GM19238 (cell line): ENCODE results near the gene AEBP2.

Source experiments
- DNase-seq: peaks from one replicate; pipeline ENCODE4 v3.0.0; 2011; ENCODE audit warnings: low spot score; ENCODE audit not compliant: insufficient read length

AEBP2 gene

GRCh38 chr12:19506497-19506896 lies 67.2 kb downstream of the AEBP2 start:
- no peak for DNase-seq

DNA sequence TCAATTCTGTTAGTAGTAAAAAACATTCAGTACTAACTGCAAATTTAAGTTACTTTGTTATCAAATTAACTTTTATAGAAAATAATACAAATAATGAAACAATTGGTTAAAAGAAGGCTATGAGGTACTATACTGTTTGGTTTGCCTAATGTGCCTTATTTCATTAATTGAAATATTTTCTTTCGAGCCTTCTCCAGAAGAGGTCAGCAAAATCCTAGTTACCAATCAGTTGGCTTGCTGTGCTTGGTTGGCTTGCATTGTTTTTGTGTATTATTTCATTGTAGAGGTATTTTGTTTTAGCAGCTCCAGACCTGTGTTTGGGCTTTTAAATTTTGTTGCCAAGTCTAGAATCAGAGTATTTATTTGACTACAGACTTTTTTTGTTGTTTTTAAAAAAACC lies 68.5 kb downstream of the AEBP2 start:
- no peak for DNase-seq

DNA sequence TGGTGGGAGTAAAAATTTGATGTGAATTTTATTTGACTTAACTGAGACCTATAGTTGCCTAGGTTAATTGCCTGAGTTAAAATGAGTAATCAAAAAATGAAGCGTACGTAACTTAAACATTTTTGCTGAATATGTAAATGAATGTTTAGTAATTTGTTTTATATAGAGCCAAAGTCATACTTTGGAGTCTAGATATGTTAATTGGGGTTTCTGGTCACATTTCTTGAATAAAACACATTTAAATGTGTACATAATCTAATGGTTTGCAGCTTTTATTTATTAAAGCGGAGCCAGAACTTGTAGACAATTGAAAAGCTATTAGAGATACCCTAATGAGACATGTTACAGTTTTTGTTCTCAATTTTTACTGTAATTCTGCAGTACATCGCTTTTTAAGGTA lies 71.2 kb downstream of the AEBP2 start:
- DNase-seq, result no peak

DNA sequence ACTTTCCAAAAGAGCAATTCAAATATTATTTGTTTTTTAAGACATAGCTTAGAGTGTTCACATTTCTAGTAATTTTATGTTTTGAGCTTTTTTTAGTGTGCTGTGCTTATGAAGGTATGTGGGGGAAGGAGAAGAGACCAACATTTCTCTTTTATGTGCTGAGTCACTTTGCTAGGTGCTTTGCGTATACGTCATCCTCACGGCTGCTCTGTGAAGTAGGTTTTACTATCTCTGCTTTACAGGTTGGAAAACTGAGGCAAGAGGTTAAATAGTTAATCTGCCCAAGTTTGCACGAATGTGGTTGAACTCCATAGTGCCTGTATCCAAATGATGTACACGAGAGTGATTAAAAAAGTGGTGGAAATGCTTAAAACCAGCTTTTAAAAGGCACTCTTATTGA lies 75.9 kb downstream of the AEBP2 start:
- no peak for DNase-seq

- DNase-seq, result no peak
Measured at GRCh38 chr12:19517583-19517982, 78.3 kb downstream of the AEBP2 start.

DNA sequence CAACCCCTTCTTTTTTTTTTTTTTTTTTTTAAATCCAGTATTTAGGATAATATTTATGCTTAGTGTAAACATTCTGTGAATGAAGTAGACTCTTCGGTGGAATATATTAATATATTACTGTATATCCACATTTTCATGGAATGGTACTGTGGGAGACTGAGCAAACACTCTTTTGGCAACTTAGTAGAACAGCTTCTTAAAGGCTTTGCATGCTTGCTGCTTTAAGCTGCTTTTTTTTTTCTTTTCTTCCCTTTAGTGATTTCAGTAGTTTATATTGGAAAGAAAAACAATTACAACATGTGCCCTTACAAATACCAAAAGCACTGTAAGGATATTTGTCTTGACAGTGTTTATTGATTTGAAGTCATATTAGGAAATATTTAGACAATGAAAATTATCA lies 78.9 kb downstream of the AEBP2 start:
- no peak for DNase-seq

GRCh38 chr12:19520646-19521415 lies 81.5 kb downstream of the AEBP2 start:
- DNase-seq, result no peak

GRCh38 chr12:19525274-19525673 lies 86.0 kb downstream of the AEBP2 start:
- DNase-seq, result no peak

DNA sequence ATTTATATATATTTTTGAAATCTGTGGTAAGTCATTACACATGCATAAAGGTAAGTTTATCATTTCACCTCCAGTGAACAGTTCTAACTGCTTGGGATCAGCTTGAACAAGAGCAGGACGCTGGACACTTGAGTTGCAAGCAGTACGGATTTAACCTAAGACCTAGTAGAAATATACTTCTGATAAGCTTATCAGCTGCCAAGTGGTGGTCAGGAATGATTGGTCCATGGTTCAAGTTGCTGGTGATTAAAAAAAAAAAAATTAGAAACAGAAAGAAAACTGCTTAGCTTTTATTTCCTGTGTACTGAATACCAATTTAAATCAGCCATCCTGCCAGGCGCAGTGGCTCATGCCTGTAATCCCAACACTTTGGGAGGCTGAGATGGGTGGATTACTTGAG lies 88.6 kb downstream of the AEBP2 start:
- DNase-seq, result no peak

GRCh38 chr12:19528750-19529149 lies 89.5 kb downstream of the AEBP2 start:
- no peak for DNase-seq

DNA sequence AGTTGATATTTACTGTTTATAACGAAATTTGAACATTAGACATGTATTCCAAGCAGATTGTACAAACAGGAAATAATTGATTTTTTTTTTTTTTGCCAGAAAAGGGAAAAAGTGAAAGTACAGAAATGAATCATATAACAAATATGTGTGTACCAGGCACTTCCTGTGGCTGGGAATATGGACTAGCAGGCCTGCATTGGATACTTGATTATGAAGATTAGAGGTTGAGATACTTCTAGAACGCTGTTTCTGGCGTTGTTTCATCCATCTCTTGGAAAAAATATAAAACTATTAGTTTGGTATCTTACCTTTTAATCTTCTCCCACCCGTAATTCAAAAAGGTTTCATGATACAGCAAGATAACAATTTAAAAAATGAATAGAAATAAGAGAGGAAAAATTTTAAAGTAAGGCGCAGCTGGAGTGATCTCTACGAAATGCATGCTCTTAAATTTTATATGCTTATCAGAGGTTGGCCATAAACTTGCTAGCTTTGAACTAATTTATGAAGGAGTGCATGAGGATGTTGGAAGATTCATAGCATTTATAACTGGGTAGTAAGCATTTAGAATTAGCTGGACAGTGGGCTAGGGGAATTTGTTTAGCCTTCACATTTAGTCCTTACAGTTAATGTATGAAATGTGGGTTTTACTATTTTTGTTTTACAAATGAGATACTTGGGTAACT lies 90.8 kb downstream of the AEBP2 start:
- no peak for DNase-seq

DNA sequence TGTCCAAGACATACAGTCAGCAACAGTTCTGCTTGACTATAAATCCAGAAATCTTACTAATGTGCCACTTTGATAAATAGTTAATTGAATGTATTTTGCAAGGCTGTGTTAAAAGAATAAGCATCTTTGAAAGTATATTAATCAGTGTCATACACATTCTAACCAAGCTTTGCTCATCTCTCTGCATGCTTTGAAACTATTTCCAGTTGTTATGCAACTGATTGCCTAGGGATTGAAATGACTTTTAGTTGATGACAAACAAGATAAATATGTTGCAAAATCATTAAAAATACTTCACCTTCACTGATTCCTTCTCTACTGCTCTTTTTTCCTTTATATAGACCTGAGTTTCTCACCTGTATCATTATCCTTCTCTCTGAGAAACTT lies 91.3 kb downstream of the AEBP2 start:
- DNase-seq, result no peak

GRCh38 chr12:19533567-19533966 lies 94.3 kb downstream of the AEBP2 start:
- no peak for DNase-seq

- DNase-seq, result no peak
Measured at GRCh38 chr12:19539071-19539470, 99.8 kb downstream of the AEBP2 start.

DNA sequence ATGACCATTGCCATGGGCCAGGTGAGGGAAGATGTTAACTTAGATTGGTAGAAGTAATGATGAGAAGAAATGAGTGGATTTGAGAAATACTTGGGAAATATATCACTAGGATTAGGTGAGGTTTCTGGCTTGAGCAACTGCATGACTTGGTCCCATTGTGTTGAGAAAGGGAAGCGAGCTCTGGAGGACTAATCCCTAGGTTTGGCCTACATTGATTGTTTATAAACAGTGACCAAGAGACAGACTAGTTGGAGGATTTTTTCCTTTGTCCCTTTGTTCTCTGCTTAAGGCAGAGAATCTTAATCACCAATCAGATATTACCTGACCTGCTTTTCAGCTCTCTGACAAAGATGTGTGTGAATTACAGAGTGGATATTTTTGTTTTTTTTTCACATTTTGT lies 100.5 kb downstream of the AEBP2 start:
- no peak for DNase-seq

GRCh38 chr12:19542606-19543005 lies 103.3 kb downstream of the AEBP2 start:
- DNase-seq, result no peak

DNA sequence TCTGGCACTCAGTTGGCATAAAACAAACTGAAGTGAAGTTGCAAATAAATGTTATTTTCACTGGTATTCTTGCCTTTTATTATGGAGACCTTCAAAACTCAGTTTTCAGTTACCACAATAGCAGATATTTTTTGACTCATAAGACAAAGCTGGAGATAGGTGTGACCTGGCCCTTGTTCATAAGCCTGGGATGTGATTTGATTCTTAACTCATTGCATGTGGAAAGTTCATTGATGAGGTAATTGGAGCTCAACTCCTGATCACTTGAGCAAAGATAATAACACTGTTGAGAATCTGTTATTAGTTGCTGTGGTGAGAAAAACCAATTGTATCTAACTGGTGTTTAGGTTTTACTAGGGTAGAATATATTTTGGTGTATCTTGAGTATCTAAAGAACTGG lies 105.1 kb downstream of the AEBP2 start:
- no peak for DNase-seq

- DNase-seq, result no peak
Measured at GRCh38 chr12:19545301-19545700, 106.0 kb downstream of the AEBP2 start.

DNA sequence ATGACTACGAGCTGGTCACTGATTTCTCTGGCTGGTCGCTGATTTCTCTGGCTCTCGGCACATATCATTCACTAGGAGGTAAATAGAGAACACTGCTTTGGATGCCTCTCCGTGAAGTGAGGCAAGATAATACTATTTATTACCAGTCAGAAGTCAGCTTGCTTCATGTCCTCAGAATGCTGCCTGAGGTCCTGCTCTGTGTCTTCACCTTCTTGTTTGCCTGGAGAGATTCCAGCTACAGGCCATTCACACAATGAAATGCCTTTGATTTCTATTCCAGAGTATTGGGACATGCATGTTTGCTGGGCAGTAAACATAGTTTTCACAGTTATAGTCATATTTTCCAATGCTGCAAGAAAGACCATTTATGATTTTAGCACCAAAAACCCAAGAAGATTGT lies 106.7 kb downstream of the AEBP2 start:
- no peak for DNase-seq

DNA sequence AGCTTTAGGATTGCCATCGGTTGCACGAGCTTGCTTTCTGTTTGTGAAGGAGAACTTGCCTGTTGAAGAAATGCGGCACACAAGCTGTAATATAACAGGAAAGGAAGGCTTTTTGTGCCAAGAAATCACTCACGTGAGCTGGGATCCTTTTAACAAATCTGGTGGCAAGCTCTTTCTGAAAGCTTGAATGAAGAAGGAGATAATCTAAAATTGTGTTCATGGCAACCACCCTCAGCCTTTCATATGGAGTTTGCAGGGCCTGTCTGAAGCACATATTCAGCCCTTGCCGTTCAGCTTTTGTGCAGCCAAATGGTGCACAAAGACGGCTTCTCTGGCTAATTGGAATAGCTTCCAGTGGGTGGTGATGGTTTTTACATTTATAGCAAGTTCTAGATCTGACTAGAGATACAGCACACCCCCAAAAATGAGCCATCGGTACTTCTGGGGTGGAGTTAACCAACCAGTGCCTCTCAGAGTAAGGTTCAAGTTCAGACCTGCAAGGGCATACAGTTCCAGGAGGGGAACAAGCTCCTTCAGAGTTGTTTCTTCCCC lies 107.4 kb downstream of the AEBP2 start:
- DNase-seq, result no peak

GRCh38 chr12:19547271-19547671 lies 108.0 kb downstream of the AEBP2 start:
- DNase-seq, result no peak

DNA sequence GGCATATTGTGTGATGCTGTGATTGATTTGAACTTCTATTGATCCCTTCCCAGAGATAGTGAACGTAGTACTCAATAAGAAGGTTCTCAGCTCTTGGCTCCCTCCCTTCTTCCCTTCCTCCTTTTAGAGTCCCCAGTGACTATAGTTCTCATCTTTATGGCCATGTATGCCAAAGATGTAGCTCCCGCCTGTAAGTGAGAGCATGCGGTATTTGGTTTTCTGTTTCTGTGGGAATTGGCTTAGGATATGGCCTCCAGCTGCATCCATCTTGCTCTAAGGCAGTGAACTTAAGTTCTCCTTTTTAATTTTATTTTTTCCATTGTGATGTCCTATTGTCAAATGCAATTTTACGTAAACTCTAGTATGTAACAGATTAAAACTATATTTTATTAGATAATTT lies 109.5 kb downstream of the AEBP2 start:
- no peak for DNase-seq

DNA sequence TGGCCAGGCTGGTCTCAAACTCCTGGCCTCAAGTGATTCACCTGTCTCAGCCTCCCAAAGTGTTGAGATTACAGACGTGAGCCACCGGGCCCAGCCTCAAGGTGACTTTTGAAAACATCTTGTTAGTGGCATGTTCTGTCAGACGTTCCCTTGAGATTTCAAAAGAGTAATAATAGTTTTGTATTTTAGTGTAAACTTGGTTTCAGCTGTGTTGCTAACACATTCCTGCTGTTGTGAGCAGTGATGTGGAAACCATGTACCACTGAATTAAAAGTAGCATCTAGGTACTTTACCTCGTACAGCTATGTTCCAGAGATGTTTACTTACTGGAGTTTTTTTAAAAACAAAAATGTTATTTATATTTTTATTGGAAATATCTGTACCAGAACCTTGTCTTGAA lies 111.3 kb downstream of the AEBP2 start:
- no peak for DNase-seq
